Nephron (organoid): ENCODE data around the gene MTCL3.
A peak's percentile ranks its signal among the peaks of the same experiment; 100 is the strongest.

ENCODE experiments used
- H3K27ac Mint-ChIP-seq, 3 experiments: 2 replicates each; pipeline ENCODE4 v1.8.0; 2020; ENCODE audit warnings: mixed read lengths in 3 of 3, mild to moderate bottlenecking in 2 of 3, moderate library complexity in 1 of 3
- H3K27me3 Mint-ChIP-seq: 2 replicates; pipeline ENCODE4 v1.8.0; 2021; ENCODE audit warnings: low read depth, mild to moderate bottlenecking, moderate library complexity, mixed read lengths
- H3K36me3 Mint-ChIP-seq: 2 replicates; pipeline ENCODE4 v1.8.0; 2020; ENCODE audit warnings: low read depth, mixed read lengths
- H3K4me1 Mint-ChIP-seq: 2 replicates; pipeline ENCODE4 v1.8.0; 2020; ENCODE audit warnings: mixed read lengths
- H3K4me3 Mint-ChIP-seq, 3 experiments: 2 replicates each; pipeline ENCODE4 v1.8.0; 2020; ENCODE audit warnings: mild to moderate bottlenecking in 3 of 3, mixed read lengths in 3 of 3, moderate library complexity in 2 of 3
- H3K9me3 Mint-ChIP-seq: 2 replicates; pipeline ENCODE4 v1.8.0; 2020; ENCODE audit warnings: mixed read lengths
- TF ChIP-seq, protein P1 (sequence below), 3 experiments: fragments of 200-600 bp; sonication (generic); IDR thresholded peaks; one replicate each; pipeline ENCODE4 v1.5.0; 2021; ENCODE audit warnings: antibody characterized with exemption in 3 of 3; ENCODE audit not compliant: unreplicated experiment in 3 of 3

The MTCL3 gene

DNA sequence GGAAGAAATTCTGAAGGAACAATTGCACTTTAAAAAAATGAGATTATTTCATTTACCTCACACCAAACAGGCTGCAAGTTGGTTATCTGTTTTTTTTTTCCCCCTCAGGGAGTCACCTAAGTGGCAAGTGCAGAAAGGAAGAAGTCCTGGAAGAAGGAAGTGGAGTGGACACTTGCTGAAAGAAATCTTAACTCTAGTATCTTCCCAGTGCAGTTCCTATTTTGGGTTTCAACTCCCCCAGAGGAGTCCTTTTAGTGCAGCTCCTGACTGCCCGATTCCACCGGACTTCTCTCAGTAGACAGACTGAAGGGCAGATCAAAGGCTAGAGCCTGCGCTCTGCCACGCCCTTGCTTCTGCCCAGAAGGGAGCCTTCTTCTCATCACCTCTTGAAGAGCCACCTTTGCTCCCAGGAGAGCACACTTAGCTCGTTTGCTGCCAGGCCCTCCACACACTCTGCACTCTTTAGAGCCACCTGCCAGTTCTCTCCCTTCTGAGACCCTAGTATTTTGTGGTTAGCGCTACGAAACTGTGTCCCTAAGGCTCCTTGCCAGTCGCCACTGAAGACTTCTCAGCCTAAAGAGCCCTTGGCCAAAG lies 4.9 kb downstream of the MTCL3 start:
- peaks cover 25% of the 10 kb centered on the region for H3K4me1 Mint-ChIP-seq
- peaks cover 58% of the 10 kb centered on the region for H3K27me3 Mint-ChIP-seq
- H3K36me3 Mint-ChIP-seq, result peaks cover 4% of the 10 kb centered on the region
- H3K27ac Mint-ChIP-seq, result no peak overlapping the region
- TF ChIP-seq, protein P1, sequence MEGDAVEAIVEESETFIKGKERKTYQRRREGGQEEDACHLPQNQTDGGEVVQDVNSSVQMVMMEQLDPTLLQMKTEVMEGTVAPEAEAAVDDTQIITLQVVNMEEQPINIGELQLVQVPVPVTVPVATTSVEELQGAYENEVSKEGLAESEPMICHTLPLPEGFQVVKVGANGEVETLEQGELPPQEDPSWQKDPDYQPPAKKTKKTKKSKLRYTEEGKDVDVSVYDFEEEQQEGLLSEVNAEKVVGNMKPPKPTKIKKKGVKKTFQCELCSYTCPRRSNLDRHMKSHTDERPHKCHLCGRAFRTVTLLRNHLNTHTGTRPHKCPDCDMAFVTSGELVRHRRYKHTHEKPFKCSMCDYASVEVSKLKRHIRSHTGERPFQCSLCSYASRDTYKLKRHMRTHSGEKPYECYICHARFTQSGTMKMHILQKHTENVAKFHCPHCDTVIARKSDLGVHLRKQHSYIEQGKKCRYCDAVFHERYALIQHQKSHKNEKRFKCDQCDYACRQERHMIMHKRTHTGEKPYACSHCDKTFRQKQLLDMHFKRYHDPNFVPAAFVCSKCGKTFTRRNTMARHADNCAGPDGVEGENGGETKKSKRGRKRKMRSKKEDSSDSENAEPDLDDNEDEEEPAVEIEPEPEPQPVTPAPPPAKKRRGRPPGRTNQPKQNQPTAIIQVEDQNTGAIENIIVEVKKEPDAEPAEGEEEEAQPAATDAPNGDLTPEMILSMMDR (IDR thresholded peaks at IDR 0.05; ENCODE audit: unreplicated experiment in 3 of 3), result no peak
- H3K9me3 Mint-ChIP-seq, result peaks cover 3% of the 10 kb centered on the region
- peak overlapping the region; percentile 78 to 87 (median 80) for H3K4me3 Mint-ChIP-seq

DNA sequence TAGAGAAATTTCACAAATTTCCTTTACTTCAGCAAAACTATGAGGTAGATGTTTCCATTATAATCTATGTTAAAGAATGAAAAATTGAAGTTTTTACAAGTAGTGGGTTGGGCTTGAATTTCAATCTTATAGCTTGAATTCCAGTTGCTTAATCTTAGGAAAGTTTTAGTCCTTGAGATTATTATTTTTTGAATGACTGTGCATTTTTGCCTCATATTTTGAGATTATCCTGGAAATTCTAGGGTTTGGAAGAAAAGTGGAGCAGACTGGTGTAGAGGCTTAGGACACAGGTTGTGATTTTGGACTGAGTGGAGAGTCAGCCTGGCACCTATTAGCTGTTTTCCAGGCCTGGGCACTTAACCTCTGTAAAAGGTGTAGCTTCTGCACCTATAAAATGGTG lies 5.7 kb downstream of the MTCL3 start:
- Mint-ChIP-seq H3K27me3 (peaks cover 49% of the 10 kb centered on the region), H3K36me3 (peaks cover 4% of the 10 kb centered on the region), H3K9me3 (peaks cover 3% of the 10 kb centered on the region), H3K4me1 (peaks cover 20% of the 10 kb centered on the region), H3K27ac (no peak overlapping the region), H3K4me3 (peak overlapping the region in 2 of 3 experiments; percentile 14 to 55)
- TF ChIP-seq, protein P1 (IDR thresholded peaks at IDR 0.05; ENCODE audit: unreplicated experiment in 3 of 3), result no peak

DNA sequence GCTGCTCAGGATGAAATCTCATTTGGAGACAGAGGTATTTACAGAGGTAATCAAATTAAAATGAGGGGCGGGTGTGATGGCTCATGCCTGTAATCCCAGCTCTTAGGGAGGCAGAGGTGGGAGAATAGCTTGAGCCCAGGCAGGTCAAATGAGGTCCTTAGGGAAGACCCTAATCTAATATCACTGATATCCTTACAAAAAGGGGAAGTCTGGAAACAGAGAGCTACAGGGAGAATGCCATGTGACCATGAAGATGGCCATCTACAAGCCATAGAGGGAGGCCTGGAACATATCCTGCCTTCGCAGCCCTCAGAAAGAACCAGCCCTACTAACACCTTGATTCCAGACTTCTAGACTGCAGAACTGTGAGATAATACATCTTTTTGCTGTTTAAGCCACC lies 8.3 kb downstream of the MTCL3 start:
- Mint-ChIP-seq H3K27me3 (peaks cover 29% of the 10 kb centered on the region), H3K27ac (no peak overlapping the region), H3K9me3 (peaks cover 3% of the 10 kb centered on the region), H3K36me3 (peaks cover 4% of the 10 kb centered on the region), H3K4me3 (no peak overlapping the region), H3K4me1 (peaks cover 7% of the 10 kb centered on the region)
- TF ChIP-seq, protein P1 (IDR thresholded peaks at IDR 0.05; ENCODE audit: unreplicated experiment in 3 of 3), result no peak

DNA sequence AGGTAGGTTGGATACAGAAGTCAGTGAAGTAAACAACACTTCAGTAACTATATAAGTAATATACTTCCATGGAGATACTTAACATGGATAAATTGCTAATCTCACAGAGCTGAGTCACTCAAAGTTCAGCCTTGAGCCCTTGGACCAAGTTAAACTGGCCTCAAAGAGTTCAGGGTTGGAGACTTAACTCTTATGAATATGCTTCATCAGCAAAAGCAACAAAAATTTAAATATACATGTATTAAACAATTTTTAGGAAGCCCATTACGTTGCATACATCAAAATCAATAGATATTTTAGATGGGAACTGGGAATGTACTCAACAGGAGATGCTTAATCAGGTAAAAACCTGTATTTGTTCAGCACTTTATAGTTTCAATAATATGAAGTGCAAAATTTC lies 12.2 kb downstream of the MTCL3 start:
- TF ChIP-seq, protein P1 (IDR thresholded peaks at IDR 0.05; ENCODE audit: unreplicated experiment in 3 of 3), result no peak

DNA sequence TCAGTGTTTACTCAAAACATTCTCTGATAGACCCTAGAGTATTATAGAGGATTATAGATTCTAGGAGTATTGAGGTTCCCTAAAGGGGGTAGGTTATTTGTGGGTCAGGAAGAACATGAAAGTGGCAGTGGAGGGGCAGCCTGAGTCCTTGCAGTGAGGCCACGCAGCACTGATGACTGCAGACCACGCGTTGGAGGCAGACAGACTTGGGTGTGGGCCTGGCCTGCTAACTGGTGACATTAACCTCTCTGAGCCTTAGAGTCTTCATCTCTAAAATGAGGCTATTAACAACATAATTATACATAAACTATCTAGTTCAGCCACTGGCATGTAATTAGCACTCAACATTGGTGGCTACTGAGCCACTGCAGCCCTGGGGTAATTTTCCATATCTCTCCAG lies 16.1 kb downstream of the MTCL3 start:
- no peaks in the 10 kb centered on the region for H3K27me3 Mint-ChIP-seq
- TF ChIP-seq, protein P1 (IDR thresholded peaks at IDR 0.05; ENCODE audit: unreplicated experiment in 3 of 3), result no peak

More for the DNA sequence above, 12.2 kb downstream of the MTCL3 start:
- Mint-ChIP-seq H3K27me3 (no peaks in the 10 kb centered on the region), H3K9me3 (peaks cover 3% of the 10 kb centered on the region), H3K4me1 (no peaks in the 10 kb centered on the region), H3K36me3 (peaks cover 4% of the 10 kb centered on the region), H3K27ac (no peak overlapping the region), H3K4me3 (no peak overlapping the region)

DNA sequence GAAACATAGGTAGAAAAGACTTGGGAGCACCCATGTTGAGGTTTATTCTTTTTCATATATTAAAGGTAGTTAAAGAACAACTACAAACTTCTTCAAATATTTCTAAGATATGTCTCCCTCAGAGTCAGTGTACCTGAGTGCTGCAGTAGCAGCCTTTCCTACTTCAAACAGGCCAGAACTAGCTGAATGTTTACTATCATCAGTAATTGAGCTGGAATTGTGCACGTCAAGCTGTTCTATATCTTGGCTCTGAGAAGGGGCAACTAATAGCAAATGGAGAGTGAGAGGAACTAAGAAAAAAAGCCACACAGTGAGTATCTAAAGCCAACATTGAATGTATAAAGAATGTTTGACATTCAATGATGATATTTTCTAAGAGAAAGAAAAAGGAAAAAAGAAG lies 21.7 kb downstream of the MTCL3 start:
- H3K27me3 Mint-ChIP-seq, result no peaks in the 10 kb centered on the region
- TF ChIP-seq, protein P1 (IDR thresholded peaks at IDR 0.05; ENCODE audit: unreplicated experiment in 3 of 3), result no peak
- no peak overlapping the region for H3K4me3 Mint-ChIP-seq
- H3K4me1 Mint-ChIP-seq, result no peaks in the 10 kb centered on the region
- no peak overlapping the region for H3K27ac Mint-ChIP-seq
- H3K36me3 Mint-ChIP-seq, result no peaks in the 10 kb centered on the region
- H3K9me3 Mint-ChIP-seq, result no peaks in the 10 kb centered on the region

More for the DNA sequence above, 16.1 kb downstream of the MTCL3 start:
- H3K4me3 Mint-ChIP-seq, result no peak overlapping the region
- no peaks in the 10 kb centered on the region for H3K9me3 Mint-ChIP-seq
- no peaks in the 10 kb centered on the region for H3K4me1 Mint-ChIP-seq
- H3K36me3 Mint-ChIP-seq, result no peaks in the 10 kb centered on the region
- no peak overlapping the region for H3K27ac Mint-ChIP-seq
